ENCODE data around the gene SPATA31D3.

GRCh38 chr9:81993656-81994055, 50.4 kb downstream of the SPATA31D3 start:
- TF ChIP-seq CTCF (IDR thresholded peaks at IDR 0.05), result no peak
- TF ChIP-seq EZH2 (IDR thresholded peaks at IDR 0.05; ENCODE audit: borderline replicate concordance, insufficient read depth, low read depth, low read length, poor library complexity, severe bottlenecking), result no peak

Data from B cell (primary cell).